SIG-M5 treated with dmso at 0.1 percent for 504 hours (cell line): ENCODE measurements around the gene KLC1.

Experiments used
- DNase-seq: peaks from one replicate; lab custom pipeline; 2025; ENCODE audit not compliant: unreplicated experiment; lab: John Stamatoyannopoulos, UW

KLC1 gene

GRCh38 chr14:103702497-103703432 lies 73.8 kb downstream of the KLC1 start:
- no peak for DNase-seq

- no peak for DNase-seq
These were observed 74.7 kb downstream of the KLC1 start for GRCh38 chr14:103703433-103704385.

GRCh38 chr14:103704708-103705107 lies 75.7 kb downstream of the KLC1 start:
- no peak for DNase-seq

- peak; percentile 31 for DNase-seq
These were observed 76.1 kb downstream of the KLC1 start for GRCh38 chr14:103705118-103705503.

GRCh38 chr14:103705504-103706284 lies 76.7 kb downstream of the KLC1 start:
- DNase-seq, result no peak

GRCh38 chr14:103706551-103707328 lies 77.7 kb downstream of the KLC1 start:
- no peak for DNase-seq

GRCh38 chr14:103707329-103708263 lies 78.6 kb downstream of the KLC1 start:
- DNase-seq, result no peak

- no peak for DNase-seq
These were observed 79.8 kb downstream of the KLC1 start for GRCh38 chr14:103708750-103709187.

- no peak for DNase-seq
These were observed 80.8 kb downstream of the KLC1 start for GRCh38 chr14:103709814-103710213.

GRCh38 chr14:103710771-103711377 lies 81.9 kb downstream of the KLC1 start:
- no peak for DNase-seq

- no peak for DNase-seq
These were observed 82.8 kb downstream of the KLC1 start for GRCh38 chr14:103711516-103712431.

- no peak for DNase-seq
These were observed 83.7 kb downstream of the KLC1 start for GRCh38 chr14:103712633-103713247.

GRCh38 chr14:103713304-103714062 lies 84.5 kb downstream of the KLC1 start:
- no peak for DNase-seq

- no peak for DNase-seq
These were observed 85.2 kb downstream of the KLC1 start for GRCh38 chr14:103714063-103714724.

GRCh38 chr14:103715052-103716000 lies 86.3 kb downstream of the KLC1 start, which contains the start of the genes XRCC3 and ZFYVE21:
Gene XRCC3 (minus strand): TSS chr14:103715451. CDS start chr14:103711087, 4,364 bp downstream.
Gene ZFYVE21 (plus strand): TSS chr14:103715810. CDS start chr14:103715842, 32 bp downstream.
- peak; percentile 99 for DNase-seq
